Tibial nerve (tissue), 4 donors: Measurements from ENCODE around the gene B9D1. TPM values are rescaled to one million over a fixed set of nuclear protein-coding genes. Genes with fewer than 3 reads are reported as not detected.

Experiments used
- DNase-seq, 2 donors: peaks; one replicate each; pipeline ENCODE4 v3.0.0-alpha.2; 2019; ENCODE audit warnings: low spot score in 2 of 2
- H3K27ac ChIP-seq, 4 donors: fragments of 200-600 bp; sonication (generic) in 3 of 4; one replicate each; pipeline ENCODE4 v1.5.1; 2017 to 2019; ENCODE audit warnings: mild to moderate bottlenecking in 1 of 4
- H3K27me3 ChIP-seq, 2 donors: fragments of 200-600 bp; sonication (generic) in 1 of 2; one replicate each; pipeline versions ENCODE4 v1.5.1 to v1.6.0; 2017 to 2019
- H3K36me3 ChIP-seq, 3 donors: fragments of 200-600 bp; sonication (generic); one replicate each; pipeline ENCODE4 v1.5.1; 2018 to 2019
- H3K4me1 ChIP-seq, 4 donors: fragments of 200-600 bp; sonication (generic) in 3 of 4; one replicate each; pipeline ENCODE4 v1.5.1; 2017 to 2019
- H3K4me3 ChIP-seq, 4 donors: fragments of 200-600 bp; sonication (generic) in 3 of 4; one replicate each; pipeline ENCODE4 v1.5.1; 2017 to 2019; ENCODE audit warnings: mild to moderate bottlenecking in 1 of 4, moderate library complexity in 1 of 4
- H3K9me3 ChIP-seq, 4 donors: fragments of 200-600 bp; sonication (generic) in 3 of 4; one replicate each; pipeline ENCODE4 v1.5.1; 2017 to 2019
- EP300 ChIP-seq, 2 donors: sonication (generic); formaldehyde crosslinking; IDR thresholded peaks; one replicate each; pipeline ENCODE4 v1.6.1; 2017; ENCODE audit warnings: antibody characterized with exemption in 2 of 2, mild to moderate bottlenecking in 1 of 2
- POLR2A ChIP-seq, 2 donors: fragments of 450-650 bp; IDR thresholded peaks; one replicate each; pipeline ENCODE4 v1.6.1; 2017; ENCODE audit warnings: antibody characterized with exemption in 2 of 2, mild to moderate bottlenecking in 2 of 2, moderate library complexity in 2 of 2
- WGBS, 2 donors: methylation state at CpG; one replicate each; pipeline ENCODE4 v1.1.5; 2018; 5-methylcytosine and 5-hydroxymethylcytosine counted together
- total RNA-seq, 4 donors: library from RNA; depleted of rRNA; stranded (reverse); fragments of >200 nt; gene quantifications; one replicate each; pipeline ENCODE4 v1.1.0, GENCODE V29; 2016
- TF ChIP-seq, protein P1 (sequence below), 5 experiments: fragments of 200-600 bp in 3 of 5; fragments of 450-650 bp in 2 of 5; sonication (generic) in 3 of 5; IDR thresholded peaks; one replicate each; pipeline ENCODE4 v1.5.1; 2016 to 2019; ENCODE audit warnings: antibody characterized with exemption in 5 of 5, mild to moderate bottlenecking in 3 of 5, moderate library complexity in 2 of 5

B9D1 gene
- 10 to 100 TPM; 21.6 to 65.4 (median 43.4) TPM for total RNA-seq

DNA sequence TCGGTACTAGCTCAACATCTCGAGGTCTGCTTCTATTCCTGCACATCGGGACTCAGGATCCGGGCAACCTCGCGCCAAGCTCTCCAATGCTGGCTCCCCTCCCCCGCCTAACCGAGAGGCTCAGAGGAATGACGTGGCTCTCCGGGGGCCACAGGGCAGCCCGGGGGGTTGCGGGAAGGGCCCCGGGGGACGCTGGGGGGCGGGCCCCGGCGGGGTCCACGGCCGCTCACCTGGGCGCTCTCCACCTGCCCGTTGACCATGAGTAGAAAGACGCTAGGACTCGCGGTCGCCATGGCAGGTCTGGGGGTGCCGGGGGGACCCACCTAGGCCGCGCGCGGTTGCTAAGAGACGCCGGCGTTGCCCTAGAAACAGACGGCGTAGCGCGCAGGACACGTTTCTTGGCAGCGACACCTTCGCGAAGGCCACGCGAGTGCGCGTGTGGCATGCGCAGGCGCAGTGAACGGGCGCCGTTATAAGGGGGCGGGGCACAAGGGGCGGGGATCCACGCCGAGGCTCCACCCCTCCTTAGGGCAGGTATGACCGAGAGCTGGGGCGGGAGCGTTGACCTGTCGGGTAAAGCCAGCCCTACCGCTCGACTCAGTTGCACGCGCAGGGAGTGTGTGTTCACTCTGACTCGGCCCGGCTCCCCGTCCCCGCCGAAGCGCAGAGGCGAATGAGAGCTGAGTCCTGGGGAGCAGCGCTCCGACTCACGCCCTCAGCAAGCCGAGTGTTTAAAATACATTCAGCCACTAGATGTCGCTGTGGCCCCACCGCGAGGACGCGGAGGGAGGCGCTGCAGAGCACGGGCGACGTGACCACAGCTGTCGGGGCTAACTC, at the start of gene B9D1:
TSS of gene B9D1 (minus strand) at position 447 of the 837 bp plus-strand sequence. CDS start at position 293, 154 bp downstream.
- Histone ChIP-seq H3K27me3 (no peaks in the 10 kb centered on the region), H3K4me3 (peak within 1 kb of the TSS; percentile 77 to 97 (median 88)), H3K4me1 (peaks cover 0 to 35% (median 12%) of the 10 kb centered on the region in 4 donors), H3K27ac (peak within 1 kb of the TSS; percentile 63 to 97 (median 84)), H3K36me3 (peaks cover 0 to 28% (median 0%) of the 10 kb centered on the region in 3 donors), H3K9me3 (no peaks in the 10 kb centered on the region)
- 0 to 1% methylated on average over 17 to 64 of the region's 83 CpGs for WGBS, 2 donors
- peak; percentile 75 to 87 for TF ChIP-seq EP300 (IDR thresholded peaks at IDR 0.05)
- TF ChIP-seq, protein P1, sequence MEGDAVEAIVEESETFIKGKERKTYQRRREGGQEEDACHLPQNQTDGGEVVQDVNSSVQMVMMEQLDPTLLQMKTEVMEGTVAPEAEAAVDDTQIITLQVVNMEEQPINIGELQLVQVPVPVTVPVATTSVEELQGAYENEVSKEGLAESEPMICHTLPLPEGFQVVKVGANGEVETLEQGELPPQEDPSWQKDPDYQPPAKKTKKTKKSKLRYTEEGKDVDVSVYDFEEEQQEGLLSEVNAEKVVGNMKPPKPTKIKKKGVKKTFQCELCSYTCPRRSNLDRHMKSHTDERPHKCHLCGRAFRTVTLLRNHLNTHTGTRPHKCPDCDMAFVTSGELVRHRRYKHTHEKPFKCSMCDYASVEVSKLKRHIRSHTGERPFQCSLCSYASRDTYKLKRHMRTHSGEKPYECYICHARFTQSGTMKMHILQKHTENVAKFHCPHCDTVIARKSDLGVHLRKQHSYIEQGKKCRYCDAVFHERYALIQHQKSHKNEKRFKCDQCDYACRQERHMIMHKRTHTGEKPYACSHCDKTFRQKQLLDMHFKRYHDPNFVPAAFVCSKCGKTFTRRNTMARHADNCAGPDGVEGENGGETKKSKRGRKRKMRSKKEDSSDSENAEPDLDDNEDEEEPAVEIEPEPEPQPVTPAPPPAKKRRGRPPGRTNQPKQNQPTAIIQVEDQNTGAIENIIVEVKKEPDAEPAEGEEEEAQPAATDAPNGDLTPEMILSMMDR (IDR thresholded peaks at IDR 0.05), result peak; percentile 92 to 100 (median 94)
- TF ChIP-seq POLR2A (IDR thresholded peaks at IDR 0.05), result peak in 1 of 2 donors; percentile 49
- DNase-seq, result peak; percentile 90 to 91

DNA sequence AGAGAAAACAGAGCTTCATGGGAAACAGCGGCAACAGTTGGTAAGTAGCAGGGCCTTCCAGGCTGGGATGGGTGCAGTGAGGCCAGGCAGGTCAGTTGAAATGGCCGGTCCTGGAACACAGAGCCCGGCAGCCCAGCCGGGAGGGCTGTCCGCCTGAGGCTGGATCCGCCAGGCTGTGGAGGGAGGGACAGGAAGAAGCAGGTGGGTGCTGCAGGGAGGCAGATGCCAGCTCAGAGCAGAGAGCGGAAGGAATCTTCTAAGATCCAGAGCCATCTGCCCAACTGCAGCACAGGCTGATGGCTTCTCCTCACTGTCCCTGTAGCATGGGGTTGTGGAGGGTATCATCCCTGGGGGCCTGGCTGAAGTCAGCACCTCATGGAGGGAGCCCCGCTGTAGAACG, 49.1 kb upstream of the B9D1 start:
- Histone ChIP-seq H3K27ac (no peak overlapping the region), H3K4me3 (no peak overlapping the region), H3K27me3 (no peaks in the 10 kb centered on the region), H3K9me3 (no peaks in the 10 kb centered on the region), H3K36me3 (no peaks in the 10 kb centered on the region), H3K4me1 (peaks cover 0 to 12% (median 0%) of the 10 kb centered on the region in 4 donors)
- DNase-seq, result no peak
- 67 to 73% methylated on average over 9 of the region's 9 CpGs for whole genome bisulfite sequencing, 2 donors
- TF ChIP-seq EP300 (IDR thresholded peaks at IDR 0.05) (no peak), POLR2A (IDR thresholded peaks at IDR 0.05) (no peak)
- TF ChIP-seq, protein P1 (IDR thresholded peaks at IDR 0.05), result no peak

DNA sequence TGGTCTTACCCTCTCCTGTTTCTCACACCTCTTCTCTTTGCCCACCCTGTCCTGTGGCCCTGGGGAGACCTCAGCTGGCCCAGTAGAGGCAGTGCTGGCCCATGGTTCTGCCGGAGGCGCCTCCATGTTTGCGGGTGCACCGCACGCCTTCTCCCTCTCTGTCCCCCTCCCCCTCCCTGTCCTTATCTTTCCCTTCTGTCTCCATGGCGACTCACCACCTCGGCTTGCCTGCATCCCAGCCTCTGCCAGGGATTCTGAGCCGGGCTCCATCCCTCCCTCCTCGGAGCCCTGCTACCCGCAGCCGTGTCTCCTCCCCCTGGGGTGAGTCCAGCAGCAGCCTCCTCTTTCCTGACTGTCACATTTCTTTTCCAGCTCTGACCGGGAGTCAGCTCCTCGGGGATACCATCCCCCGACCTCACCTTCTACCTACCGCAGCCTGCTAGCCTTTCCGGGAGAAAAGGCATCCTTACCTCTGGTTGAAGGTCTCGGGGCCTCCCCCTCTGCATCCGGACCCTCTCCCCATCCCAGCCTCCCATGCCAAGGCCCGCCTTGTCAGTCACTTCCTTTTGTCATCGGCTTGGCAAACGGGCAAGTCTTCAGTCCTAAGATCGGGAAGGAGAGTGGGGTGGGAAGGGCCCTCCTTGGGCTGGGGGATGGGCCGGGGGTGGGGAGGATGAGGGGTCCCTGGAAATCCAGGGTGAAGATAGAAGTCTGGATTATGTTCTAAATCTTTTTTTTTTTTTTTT, 48.5 kb upstream of the B9D1 start, which contains the start of gene RNF112:
TSS of gene RNF112 (plus strand) at position 358 of the 746 bp plus-strand sequence. CDS start at position 535, 177 bp downstream.
- Histone ChIP-seq H3K4me1 (peaks cover 0 to 12% (median 0%) of the 10 kb centered on the region in 4 donors), H3K27ac (peak within 1 kb of the TSS in 1 of 4 donors; percentile 17), H3K36me3 (no peaks in the 10 kb centered on the region), H3K27me3 (no peaks in the 10 kb centered on the region), H3K4me3 (peak within 1 kb of the TSS in 2 of 4 donors; percentile 23 to 31), H3K9me3 (no peaks in the 10 kb centered on the region)
- no peak for DNase-seq
- 21 to 22% methylated on average over 23 of the region's 23 CpGs for WGBS, 2 donors
- no peak for TF ChIP-seq POLR2A (IDR thresholded peaks at IDR 0.05)
- TF ChIP-seq, protein P1 (IDR thresholded peaks at IDR 0.05), result peak in 1 of 5 experiments; percentile 15

DNA sequence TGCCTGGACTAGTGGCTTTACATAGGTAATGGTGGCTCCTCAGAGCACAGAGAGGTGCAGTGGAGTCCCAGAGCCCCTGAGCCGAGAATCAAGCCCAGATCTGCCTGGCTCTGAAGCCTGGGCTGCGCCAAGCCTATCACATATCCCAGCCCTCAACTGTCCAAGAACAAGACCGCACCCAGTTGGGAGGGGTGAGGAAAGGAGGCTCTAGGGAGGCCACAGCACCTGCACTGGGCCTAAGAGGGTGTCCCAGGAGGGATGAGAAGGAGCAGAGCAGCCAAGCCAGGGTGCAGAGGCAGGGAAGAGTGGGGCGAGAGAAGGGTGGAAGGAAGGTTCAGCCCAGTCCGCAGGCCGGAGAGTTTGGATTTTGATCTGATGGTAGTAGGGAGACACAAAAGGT, 47.6 kb upstream of the B9D1 start:
- H3K27ac ChIP-seq, result no peak overlapping the region
- no peaks in the 10 kb centered on the region for H3K27me3 ChIP-seq
- H3K9me3 ChIP-seq, result no peaks in the 10 kb centered on the region
- DNase-seq, result no peak
- TF ChIP-seq EP300 (IDR thresholded peaks at IDR 0.05) (no peak), POLR2A (IDR thresholded peaks at IDR 0.05) (no peak)
- TF ChIP-seq, protein P1 (IDR thresholded peaks at IDR 0.05), result no peak
- H3K4me1 ChIP-seq, result peaks cover 0 to 12% (median 0%) of the 10 kb centered on the region in 4 donors
- H3K4me3 ChIP-seq, result no peak overlapping the region
- H3K36me3 ChIP-seq, result no peaks in the 10 kb centered on the region
- 93% methylated on average over 4 to 6 of the region's 6 CpGs for WGBS, 2 donors
